Hepatocyte (in vitro differentiated cells): Measurements from ENCODE around the gene ENPP5. TPM values are rescaled to one million over a fixed set of nuclear protein-coding genes. Genes with fewer than 3 reads are reported as not detected.

ENCODE experiments used
- DNase-seq: peaks from one replicate; pipeline ENCODE4 v3.0.0-alpha.2; 2016; ENCODE audit warnings: low spot score
- H2AFZ ChIP-seq: fragments of 200-600 bp; sonication (generic); 2 replicates; pipeline ENCODE4 v1.6.0; 2016; ENCODE audit warnings: antibody characterized with exemption, mild to moderate bottlenecking
- H3K27ac ChIP-seq: fragments of 200-600 bp; sonication (generic); 2 replicates; pipeline ENCODE4 v1.5.1; 2016; ENCODE audit warnings: mild to moderate bottlenecking
- H3K27me3 ChIP-seq: fragments of 200-600 bp; sonication (generic); 2 replicates; pipeline ENCODE4 v1.6.1; 2016
- H3K36me3 ChIP-seq: fragments of 200-600 bp; sonication (generic); replicated peaks from 2 replicates; pipeline ENCODE4 v1.5.1; 2016; ENCODE audit warnings: low read depth; ENCODE audit not compliant: insufficient read depth
- H3K4me1 ChIP-seq: fragments of 200-600 bp; sonication (generic); 2 replicates; pipeline ENCODE4 v1.5.1; 2016; ENCODE audit warnings: mild to moderate bottlenecking, moderate library complexity; ENCODE audit not compliant: insufficient read depth
- H3K4me2 ChIP-seq: fragments of 200-600 bp; sonication (generic); 2 replicates; pipeline ENCODE4 v1.6.0; 2016
- H3K4me3 ChIP-seq: fragments of 200-600 bp; sonication (generic); 2 replicates; pipeline ENCODE4 v1.5.1; 2016; ENCODE audit warnings: mild to moderate bottlenecking
- H3K79me2 ChIP-seq: fragments of 200-600 bp; sonication (generic); 2 replicates; pipeline ENCODE4 v1.6.0; 2017; ENCODE audit warnings: mild to moderate bottlenecking
- H3K9me2 ChIP-seq: fragments of 200-600 bp; sonication (generic); replicated peaks from 2 replicates; pipeline ENCODE4 v1.6.0; 2017; ENCODE audit warnings: mild to moderate bottlenecking; ENCODE audit not compliant: insufficient read depth
- H3K9me3 ChIP-seq: fragments of 200-600 bp; sonication (generic); 2 replicates; pipeline ENCODE4 v1.5.1; 2016; ENCODE audit warnings: low read depth, mild to moderate bottlenecking
- H4K20me1 ChIP-seq: fragments of 200-600 bp; sonication (generic); 2 replicates; pipeline ENCODE4 v1.6.0; 2016; ENCODE audit warnings: mild to moderate bottlenecking; ENCODE audit not compliant: insufficient read depth, poor library complexity, severe bottlenecking
- CTCF ChIP-seq: fragments of 200-600 bp; sonication (generic); IDR thresholded peaks from 2 replicates; pipeline ENCODE4 v1.5.1; 2016; ENCODE audit warnings: antibody characterized with exemption, mild to moderate bottlenecking; ENCODE audit not compliant: poor library complexity
- EZH2 ChIP-seq: fragments of 200-600 bp; sonication (generic); IDR thresholded peaks from 2 replicates; pipeline ENCODE4 v1.6.1; 2016; ENCODE audit warnings: antibody characterized with exemption, mild to moderate bottlenecking, borderline replicate concordance
- EZH2phosphoT487 ChIP-seq: fragments of 200-600 bp; sonication (generic); IDR thresholded peaks from one replicate; pipeline ENCODE4 v1.6.1; 2018; ENCODE audit warnings: antibody characterized with exemption, mild to moderate bottlenecking, low read depth, moderate library complexity; ENCODE audit not compliant: unreplicated experiment, severe bottlenecking
- whole genome bisulfite sequencing: methylation state at CpG from one replicate; pipeline ENCODE4 v1.1.6; 2016; ENCODE audit warnings: low lambda C conversion rate; ENCODE audit errors: missing lambda C conversion rate; 5-methylcytosine and 5-hydroxymethylcytosine counted together
- polyA plus RNA-seq: library from polyadenylated mRNA; unstranded; fragments of >200 nt; fragmentation: Nextera tagmentation; extraction: Ambion mirVana; gene quantifications from 2 replicates; pipeline ENCODE4 v1.2.1, GENCODE V29; 2016
- total RNA-seq: library from RNA; depleted of rRNA; stranded (reverse); fragments of >200 nt; gene quantifications from 2 replicates; pipeline ENCODE4 v1.2.3, GENCODE V29; 2014

Gene ENPP5
- total and polyA plus RNA-seq, 2 experiments from 2014 or later, result 6.7 to 11.5 TPM

GRCh38 chr6:46191961-46192360 is 21.2 kb upstream of the ENPP5 start:
- H3K79me2 ChIP-seq, result no peaks in the 10 kb centered on the region
- no peak for DNase-seq
- 40% methylated on average over 1 of the region's 1 CpG for WGBS
- no peaks in the 10 kb centered on the region for H3K4me1 ChIP-seq
- H3K27me3 ChIP-seq, result no peaks in the 10 kb centered on the region
- no peak overlapping the region for H2AFZ ChIP-seq
- H3K4me3 ChIP-seq, result no peak overlapping the region
- H3K4me2 ChIP-seq, result no peak overlapping the region
- no peaks in the 10 kb centered on the region for H4K20me1 ChIP-seq
- H3K9me2 ChIP-seq, result no peaks in the 10 kb centered on the region
- TF ChIP-seq EZH2 (no peak), EZH2phosphoT487 (no peak), CTCF (no peak)
- H3K36me3 ChIP-seq, result no peaks in the 10 kb centered on the region
- no peak overlapping the region for H3K27ac ChIP-seq
- H3K9me3 ChIP-seq, result no peaks in the 10 kb centered on the region

GRCh38 chr6:46190889-46191288 is 20.1 kb upstream of the ENPP5 start:
- no peaks in the 10 kb centered on the region for H3K79me2 ChIP-seq
- peaks cover 3% of the 10 kb centered on the region for H3K4me1 ChIP-seq
- 92% methylated on average over 4 of the region's 4 CpGs for WGBS

GRCh38 chr6:46189726-46190125 is 18.9 kb upstream of the ENPP5 start:
- Histone ChIP-seq H3K27me3 (no peaks in the 10 kb centered on the region), H3K9me2 (no peaks in the 10 kb centered on the region), H3K79me2 (no peaks in the 10 kb centered on the region), H3K4me3 (no peak overlapping the region), H3K9me3 (no peaks in the 10 kb centered on the region), H3K4me2 (no peak overlapping the region), H4K20me1 (no peaks in the 10 kb centered on the region), H3K27ac (no peak overlapping the region), H3K36me3 (no peaks in the 10 kb centered on the region), H3K4me1 (peaks cover 7% of the 10 kb centered on the region), H2AFZ (no peak overlapping the region)
- DNase-seq, result no peak
- 91% methylated on average over 4 of the region's 4 CpGs for WGBS
- TF ChIP-seq EZH2 (no peak), CTCF (no peak), EZH2phosphoT487 (no peak)

More at GRCh38 chr6:46190889-46191288, 20.1 kb upstream of the ENPP5 start:
- no peak overlapping the region for H3K4me2 ChIP-seq
- no peaks in the 10 kb centered on the region for H3K36me3 ChIP-seq
- H2AFZ ChIP-seq, result no peak overlapping the region
- H3K9me3 ChIP-seq, result no peaks in the 10 kb centered on the region
- no peaks in the 10 kb centered on the region for H3K9me2 ChIP-seq
- no peak for DNase-seq
- no peaks in the 10 kb centered on the region for H4K20me1 ChIP-seq
- no peak overlapping the region for H3K27ac ChIP-seq
- H3K27me3 ChIP-seq, result no peaks in the 10 kb centered on the region
- TF ChIP-seq EZH2phosphoT487 (no peak), CTCF (no peak), EZH2 (no peak)
- no peak overlapping the region for H3K4me3 ChIP-seq

- Histone ChIP-seq H3K4me2 (no peak overlapping the region), H3K27me3 (no peaks in the 10 kb centered on the region), H3K4me1 (peaks cover 7% of the 10 kb centered on the region), H3K36me3 (no peaks in the 10 kb centered on the region), H3K79me2 (no peaks in the 10 kb centered on the region), H3K9me3 (no peaks in the 10 kb centered on the region), H4K20me1 (no peaks in the 10 kb centered on the region), H3K9me2 (no peaks in the 10 kb centered on the region), H2AFZ (no peak overlapping the region), H3K4me3 (no peak overlapping the region), H3K27ac (no peak overlapping the region)
- WGBS, result 55% methylated on average over 1 of the region's 1 CpG
- no peak for TF ChIP-seq EZH2phosphoT487
- TF ChIP-seq CTCF, result no peak
- no peak for TF ChIP-seq EZH2
- DNase-seq, result no peak
Measured at GRCh38 chr6:46186583-46186982, 15.8 kb upstream of the ENPP5 start.
